ENCODE measurements around the gene NPAS3.

- TF ChIP-seq, protein P1, sequence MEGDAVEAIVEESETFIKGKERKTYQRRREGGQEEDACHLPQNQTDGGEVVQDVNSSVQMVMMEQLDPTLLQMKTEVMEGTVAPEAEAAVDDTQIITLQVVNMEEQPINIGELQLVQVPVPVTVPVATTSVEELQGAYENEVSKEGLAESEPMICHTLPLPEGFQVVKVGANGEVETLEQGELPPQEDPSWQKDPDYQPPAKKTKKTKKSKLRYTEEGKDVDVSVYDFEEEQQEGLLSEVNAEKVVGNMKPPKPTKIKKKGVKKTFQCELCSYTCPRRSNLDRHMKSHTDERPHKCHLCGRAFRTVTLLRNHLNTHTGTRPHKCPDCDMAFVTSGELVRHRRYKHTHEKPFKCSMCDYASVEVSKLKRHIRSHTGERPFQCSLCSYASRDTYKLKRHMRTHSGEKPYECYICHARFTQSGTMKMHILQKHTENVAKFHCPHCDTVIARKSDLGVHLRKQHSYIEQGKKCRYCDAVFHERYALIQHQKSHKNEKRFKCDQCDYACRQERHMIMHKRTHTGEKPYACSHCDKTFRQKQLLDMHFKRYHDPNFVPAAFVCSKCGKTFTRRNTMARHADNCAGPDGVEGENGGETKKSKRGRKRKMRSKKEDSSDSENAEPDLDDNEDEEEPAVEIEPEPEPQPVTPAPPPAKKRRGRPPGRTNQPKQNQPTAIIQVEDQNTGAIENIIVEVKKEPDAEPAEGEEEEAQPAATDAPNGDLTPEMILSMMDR (IDR thresholded peaks at IDR 0.05 in 8 of 11, conservative IDR thresholded peaks at IDR 0.05 in 3 of 11): no peak
- TF ChIP-seq POLR2A (IDR thresholded peaks at IDR 0.05): no peak
- TF ChIP-seq POLR2AphosphoS5 (IDR thresholded peaks at IDR 0.05): no peak
Measured at GRCh38 chr14:33492491-33492890, 553.8 kb downstream of the NPAS3 start.
